SU-DHL-6 (cell line): ENCODE data around the gene TXNRD2.

Experiments used
- H2AFZ ChIP-seq: fragments of 200-600 bp; sonication (generic); 2 replicates; pipeline ENCODE4 v1.6.1; 2014; ENCODE audit warnings: low read depth, mild to moderate bottlenecking, moderate library complexity, mixed read lengths, antibody characterized with exemption, low read length; ENCODE audit not compliant: severe bottlenecking
- H3F3A ChIP-seq: fragments of 200-600 bp; shearing (Covaris generic); 2 replicates; pipeline ENCODE4 v1.6.0; 2016; ENCODE audit warnings: antibody characterized with exemption, mild to moderate bottlenecking; ENCODE audit not compliant: insufficient read depth
- H3K27ac ChIP-seq: fragments of 200-600 bp; sonication (generic); 2 replicates; pipeline ENCODE4 v1.5.1; 2016; ENCODE audit warnings: low read depth, mild to moderate bottlenecking, low read length, moderate library complexity, mixed read lengths
- H3K27me3 ChIP-seq: fragments of 200-600 bp; sonication (generic), shearing (Covaris generic); 2 replicates; pipeline ENCODE4 v1.6.0; 2014; ENCODE audit warnings: mild to moderate bottlenecking, low read length
- H3K36me3 ChIP-seq: fragments of 200-600 bp; sonication (generic); 2 replicates; pipeline ENCODE4 v1.6.1; 2014; ENCODE audit warnings: mild to moderate bottlenecking, low read length, mixed read lengths
- H3K4me2 ChIP-seq: fragments of 300-600, 200-600 bp; shearing (Covaris generic), sonication (generic); 2 replicates; pipeline ENCODE4 v1.6.0; 2014; ENCODE audit warnings: low read length, low read depth, mild to moderate bottlenecking; ENCODE audit not compliant: poor library complexity, severe bottlenecking
- H3K4me3 ChIP-seq: fragments of 200-600 bp; sonication (generic); 2 replicates; pipeline ENCODE4 v1.5.1; 2014; ENCODE audit warnings: antibody characterized with exemption, low read length, mild to moderate bottlenecking, mixed read lengths; ENCODE audit not compliant: insufficient read depth, poor library complexity, severe bottlenecking
- H3K79me2 ChIP-seq: fragments of 200-600 bp; sonication (generic); 2 replicates; pipeline ENCODE4 v1.6.1; 2014; ENCODE audit warnings: mild to moderate bottlenecking, low read length, moderate library complexity; ENCODE audit not compliant: insufficient read depth
- H3K9ac ChIP-seq: fragments of 200-600 bp; sonication (generic); 2 replicates; pipeline ENCODE4 v1.7.0; 2014; ENCODE audit warnings: mild to moderate bottlenecking, low read length
- H3K9me2 ChIP-seq: fragments of 200-600 bp; sonication (generic); replicated peaks from 2 replicates; pipeline ENCODE4 v1.6.1; 2014; ENCODE audit warnings: low read length; ENCODE audit not compliant: insufficient read depth
- H3K9me3 ChIP-seq: fragments of 200-600 bp; sonication (generic); 2 replicates; pipeline ENCODE4 v1.6.1; 2014; ENCODE audit warnings: low read length, mixed read lengths; ENCODE audit not compliant: insufficient read depth
- H4K20me1 ChIP-seq: fragments of 200-600 bp; sonication (generic); 2 replicates; pipeline ENCODE4 v1.6.1; 2014; ENCODE audit warnings: low read depth, mild to moderate bottlenecking, antibody characterized with exemption, low read length, moderate library complexity, mixed read lengths
- EZH2phosphoT487 ChIP-seq: fragments of 200-600 bp; sonication (generic), shearing (Covaris generic); conservative IDR thresholded peaks from 2 replicates; pipeline ENCODE4 v1.6.1; 2018; ENCODE audit warnings: mild to moderate bottlenecking, antibody characterized with exemption, low read length, moderate library complexity, mixed read lengths
- TF ChIP-seq, protein P1 (sequence below): fragments of 200-600 bp; sonication (generic); IDR thresholded peaks from one replicate; pipeline ENCODE4 v1.5.1; 2017; ENCODE audit warnings: antibody characterized with exemption, mild to moderate bottlenecking, low read length, moderate library complexity; ENCODE audit not compliant: insufficient read depth, poor library complexity, severe bottlenecking

Gene TXNRD2

DNA sequence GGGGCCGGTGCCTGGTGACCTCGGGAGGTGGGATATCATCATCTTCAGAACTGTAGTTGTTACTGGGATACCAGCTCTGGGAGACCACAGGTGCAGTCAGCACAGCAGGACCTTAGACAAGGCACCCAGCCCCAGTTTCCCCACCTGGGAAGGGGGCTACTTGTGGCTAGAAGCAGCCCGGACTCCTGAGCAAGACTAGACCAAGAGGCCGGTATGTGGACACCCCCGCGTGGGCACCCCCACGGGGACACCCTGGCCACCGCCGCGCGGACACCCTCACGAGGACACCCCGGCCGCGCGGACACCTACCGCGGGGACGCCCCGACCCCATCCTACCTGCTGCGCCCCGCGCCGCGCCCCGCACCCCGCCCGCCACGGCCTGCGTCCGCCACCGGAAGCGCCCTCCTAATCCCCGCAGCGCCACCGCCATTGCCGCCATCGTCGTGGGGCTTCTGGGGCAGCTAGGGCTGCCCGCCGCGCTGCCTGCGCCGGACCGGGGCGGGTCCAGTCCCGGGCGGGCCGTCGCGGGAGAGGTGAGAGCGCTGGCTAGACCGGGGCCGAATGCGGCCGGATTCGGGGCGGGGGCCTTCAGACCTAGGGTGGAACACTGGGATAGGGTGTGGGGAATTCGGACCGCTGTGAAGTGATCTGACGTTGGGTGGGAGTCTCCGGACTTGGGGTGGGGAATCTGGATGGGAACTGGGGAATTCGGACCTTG lies at the start of gene TXNRD2, which contains the start of gene COMT:
TSS of gene TXNRD2 (minus strand) at position 454 of the 718 bp plus-strand sequence. CDS start at position 439, 15 bp downstream.
TSS of gene COMT (plus strand) at position 408 of the 718 bp plus-strand sequence. CDS start 20,755 bp downstream, outside the sequence.
- no peaks in the 10 kb centered on the region for H3K9me3 ChIP-seq
- no peaks in the 10 kb centered on the region for H3K27me3 ChIP-seq
- no peaks in the 10 kb centered on the region for H3K36me3 ChIP-seq
- TF ChIP-seq, protein P1, sequence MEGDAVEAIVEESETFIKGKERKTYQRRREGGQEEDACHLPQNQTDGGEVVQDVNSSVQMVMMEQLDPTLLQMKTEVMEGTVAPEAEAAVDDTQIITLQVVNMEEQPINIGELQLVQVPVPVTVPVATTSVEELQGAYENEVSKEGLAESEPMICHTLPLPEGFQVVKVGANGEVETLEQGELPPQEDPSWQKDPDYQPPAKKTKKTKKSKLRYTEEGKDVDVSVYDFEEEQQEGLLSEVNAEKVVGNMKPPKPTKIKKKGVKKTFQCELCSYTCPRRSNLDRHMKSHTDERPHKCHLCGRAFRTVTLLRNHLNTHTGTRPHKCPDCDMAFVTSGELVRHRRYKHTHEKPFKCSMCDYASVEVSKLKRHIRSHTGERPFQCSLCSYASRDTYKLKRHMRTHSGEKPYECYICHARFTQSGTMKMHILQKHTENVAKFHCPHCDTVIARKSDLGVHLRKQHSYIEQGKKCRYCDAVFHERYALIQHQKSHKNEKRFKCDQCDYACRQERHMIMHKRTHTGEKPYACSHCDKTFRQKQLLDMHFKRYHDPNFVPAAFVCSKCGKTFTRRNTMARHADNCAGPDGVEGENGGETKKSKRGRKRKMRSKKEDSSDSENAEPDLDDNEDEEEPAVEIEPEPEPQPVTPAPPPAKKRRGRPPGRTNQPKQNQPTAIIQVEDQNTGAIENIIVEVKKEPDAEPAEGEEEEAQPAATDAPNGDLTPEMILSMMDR, result no peak
- no peak for TF ChIP-seq EZH2phosphoT487
- H3K4me3 ChIP-seq, result peak within 1 kb of the TSS; percentile 77
- H3K4me2 ChIP-seq, result peak within 1 kb of the TSS; percentile 94
- peak within 1 kb of the TSS; percentile 92 for H3K9ac ChIP-seq
- H4K20me1 ChIP-seq, result no peaks in the 10 kb centered on the region
- H3K27ac ChIP-seq, result peak within 1 kb of the TSS; percentile 52
- no peaks in the 10 kb centered on the region; the same call in 1 of the 2 replicates for H3F3A ChIP-seq
- H2AFZ ChIP-seq, result peak within 1 kb of the TSS; percentile 74
- H3K9me2 ChIP-seq, result no peaks in the 10 kb centered on the region
- peaks cover 19% of the 10 kb centered on the region for H3K79me2 ChIP-seq

DNA sequence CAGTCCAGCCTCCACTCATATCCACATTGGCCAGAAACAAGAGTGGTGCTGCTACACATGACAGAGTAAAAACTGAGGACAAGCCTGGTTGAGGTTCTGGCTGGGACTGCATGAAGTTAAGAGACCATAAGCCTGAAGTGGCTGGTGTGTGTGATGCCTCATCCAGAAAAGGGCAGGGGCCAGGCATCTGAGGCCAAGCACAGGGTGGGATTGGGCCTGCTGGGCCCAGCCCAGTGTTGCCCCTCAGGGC lies 49.7 kb upstream of the TXNRD2 start:
- no peaks in the 10 kb centered on the region for H3K9me3 ChIP-seq
- no peaks in the 10 kb centered on the region for H3F3A ChIP-seq
- no peaks in the 10 kb centered on the region for H4K20me1 ChIP-seq
- H3K36me3 ChIP-seq, result no peaks in the 10 kb centered on the region
- TF ChIP-seq EZH2phosphoT487, result no peak
- TF ChIP-seq, protein P1, result no peak
- no peaks in the 10 kb centered on the region for H3K79me2 ChIP-seq
- no peak overlapping the region for H3K4me2 ChIP-seq
- H3K27me3 ChIP-seq, result no peaks in the 10 kb centered on the region
- H2AFZ ChIP-seq, result no peak overlapping the region
- no peak overlapping the region for H3K4me3 ChIP-seq
- no peak overlapping the region for H3K9ac ChIP-seq
- no peak overlapping the region for H3K27ac ChIP-seq
- H3K9me2 ChIP-seq, result no peaks in the 10 kb centered on the region

DNA sequence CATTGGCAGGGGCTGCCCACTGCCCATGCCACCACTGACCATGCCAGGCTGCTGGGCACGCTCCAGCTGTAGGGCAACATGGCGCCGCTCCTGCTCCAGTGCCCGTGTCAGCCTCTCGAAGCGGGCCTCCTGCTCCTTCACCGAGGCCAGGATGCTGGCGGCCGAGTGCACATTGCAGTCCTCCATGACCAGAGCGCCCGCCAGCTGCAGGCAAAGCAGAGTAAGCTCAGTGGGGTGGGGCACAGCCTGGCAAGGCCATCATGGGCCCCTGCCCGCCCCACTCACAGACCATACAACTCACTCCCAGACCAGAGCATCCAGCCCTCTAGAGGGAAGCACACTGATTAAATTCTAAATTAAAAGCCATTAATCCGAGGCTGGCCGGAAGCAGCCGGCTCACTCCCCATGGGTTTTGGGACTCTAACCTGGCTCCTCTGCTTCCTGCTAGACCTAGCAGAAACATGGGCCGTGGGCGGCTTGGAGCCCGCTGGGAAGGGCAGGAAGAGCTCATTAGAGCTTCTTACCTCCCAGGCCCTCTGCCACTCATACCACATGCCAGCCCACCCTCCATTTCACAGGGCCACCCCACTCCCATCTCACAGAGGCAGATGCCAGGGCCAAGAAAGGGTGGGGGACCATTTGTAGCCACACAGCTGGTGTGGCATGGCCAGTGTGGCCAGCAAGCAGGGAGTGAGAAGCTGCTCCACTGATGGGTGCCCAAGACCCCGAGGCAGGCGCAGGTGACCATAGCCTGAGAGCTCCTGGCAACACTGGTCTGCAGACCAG lies 49.2 kb upstream of the TXNRD2 start:
- Histone ChIP-seq H3F3A (no peaks in the 10 kb centered on the region), H2AFZ (no peak overlapping the region), H3K4me3 (no peak overlapping the region), H3K9me2 (no peaks in the 10 kb centered on the region), H3K27ac (no peak overlapping the region), H3K79me2 (no peaks in the 10 kb centered on the region), H3K9me3 (no peaks in the 10 kb centered on the region), H3K4me2 (no peak overlapping the region), H3K9ac (no peak overlapping the region), H3K36me3 (no peaks in the 10 kb centered on the region), H3K27me3 (no peaks in the 10 kb centered on the region), H4K20me1 (no peaks in the 10 kb centered on the region)
- TF ChIP-seq, protein P1, result no peak
- no peak for TF ChIP-seq EZH2phosphoT487
